ENCODE measurements around the gene UGT2B7. TPM values are rescaled to one million over a fixed set of nuclear protein-coding genes. Genes with fewer than 3 reads are reported as not detected.
A peak's percentile ranks its signal among the peaks of the same experiment; 100 is the strongest.

Gene UGT2B7
- total and polyA plus RNA-seq, 9 donors, result 0.12 to 2.6 (median 0.31) TPM

DNA sequence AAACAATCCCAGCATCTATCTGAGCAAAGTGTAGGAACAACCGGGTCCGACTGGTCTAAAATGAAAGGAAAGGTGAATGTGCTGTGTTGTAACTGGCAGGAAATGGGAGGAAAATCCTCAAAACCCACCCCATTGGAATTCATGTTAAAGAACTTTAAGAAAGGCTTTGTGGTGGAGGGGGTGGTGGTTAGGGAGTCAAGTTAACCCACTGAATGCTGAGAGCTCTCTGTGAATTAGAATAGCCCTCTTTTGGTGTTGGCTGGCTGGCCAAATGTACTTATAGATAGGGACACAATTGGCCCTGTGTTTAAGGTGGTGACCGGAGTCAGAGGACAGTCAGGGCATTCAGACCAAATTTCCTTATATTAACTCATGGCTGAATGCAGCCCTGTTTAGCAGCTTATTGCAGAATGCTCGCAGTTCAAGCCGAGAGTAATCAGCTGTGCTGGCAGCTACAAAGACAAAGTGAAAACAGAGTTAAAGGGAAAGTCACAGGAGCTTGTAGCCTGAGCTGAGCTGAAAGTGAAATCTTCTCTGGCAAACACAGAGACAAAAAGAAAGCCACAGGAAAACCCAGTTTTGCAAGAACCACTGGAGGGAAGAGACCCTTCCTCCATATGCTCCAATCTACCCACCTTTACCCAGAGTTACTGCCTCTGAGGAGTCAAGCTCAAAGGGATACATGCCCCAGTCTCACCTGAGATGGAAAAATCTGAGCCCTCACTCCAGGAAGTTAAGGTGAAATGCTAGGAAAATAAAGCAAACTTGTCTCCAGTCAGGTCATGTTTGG is 38.5 kb upstream of the UGT2B7 start:
- peak; percentile 46 for DNase-seq
- H3K4me1 ChIP-seq (ENCODE audit: control insufficient read depth, insufficient read depth, low read length), result peaks cover 4% of the 10 kb centered on the region
- H3K27ac ChIP-seq (ENCODE audit: low read length), result no peak overlapping the region
- H3K36me3 ChIP-seq (ENCODE audit: control insufficient read depth, insufficient read depth, low read length), result no peaks in the 10 kb centered on the region
- H3K27me3 ChIP-seq (ENCODE audit: control insufficient read depth, insufficient read depth, low read length), result no peaks in the 10 kb centered on the region
- H3K9me3 ChIP-seq (replicated peaks; ENCODE audit: control insufficient read depth, low read depth, low read length), result no peaks in the 10 kb centered on the region
- no peak overlapping the region for H3K4me3 ChIP-seq (ENCODE audit: low read length)
- no CpG with 5 or more reads among the region's 5 CpGs for WGBS (ENCODE audit: insufficient coverage)

DNA sequence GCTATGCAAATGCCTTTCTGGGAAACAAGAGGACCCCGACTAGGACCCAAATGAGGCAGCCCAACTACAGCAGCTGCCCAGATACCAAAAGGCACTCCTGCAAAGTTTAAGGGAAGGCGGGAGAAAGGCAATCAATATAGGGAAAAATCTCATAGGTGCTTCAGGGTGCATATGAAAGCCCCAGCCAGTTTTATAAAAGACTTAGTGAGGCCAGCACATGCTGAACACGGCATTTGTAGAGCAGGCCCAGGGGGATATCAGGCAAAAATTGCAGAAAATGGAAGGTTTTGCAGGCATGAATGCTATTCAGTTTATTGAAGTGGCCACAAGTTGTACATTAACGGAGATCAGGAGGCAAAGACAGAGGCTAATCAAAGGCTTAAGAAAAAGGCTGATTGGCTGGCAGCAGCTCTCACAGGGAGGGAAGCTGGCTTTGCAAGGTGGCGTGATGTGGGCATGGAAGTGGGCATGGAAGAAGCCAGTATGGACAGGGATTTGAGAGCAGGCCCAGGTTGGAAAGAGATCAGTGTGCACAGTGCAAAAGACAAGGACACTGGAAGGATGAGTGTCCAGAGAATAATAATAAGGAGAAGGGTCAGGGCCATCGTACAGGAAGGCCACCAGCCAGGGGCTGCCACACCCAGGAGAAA is 37.7 kb upstream of the UGT2B7 start:
- no peak for DNase-seq
- Histone ChIP-seq H3K36me3 (ENCODE audit: control insufficient read depth, insufficient read depth, low read length) (no peaks in the 10 kb centered on the region), H3K9me3 (replicated peaks; ENCODE audit: control insufficient read depth, low read depth, low read length) (no peaks in the 10 kb centered on the region), H3K27ac (ENCODE audit: low read length) (no peak overlapping the region), H3K4me1 (ENCODE audit: control insufficient read depth, insufficient read depth, low read length) (peaks cover 4% of the 10 kb centered on the region), H3K4me3 (ENCODE audit: low read length) (no peak overlapping the region), H3K27me3 (ENCODE audit: control insufficient read depth, insufficient read depth, low read length) (no peaks in the 10 kb centered on the region)
- 68% methylated on average over 5 of the region's 6 CpGs for WGBS (ENCODE audit: insufficient coverage)

DNA sequence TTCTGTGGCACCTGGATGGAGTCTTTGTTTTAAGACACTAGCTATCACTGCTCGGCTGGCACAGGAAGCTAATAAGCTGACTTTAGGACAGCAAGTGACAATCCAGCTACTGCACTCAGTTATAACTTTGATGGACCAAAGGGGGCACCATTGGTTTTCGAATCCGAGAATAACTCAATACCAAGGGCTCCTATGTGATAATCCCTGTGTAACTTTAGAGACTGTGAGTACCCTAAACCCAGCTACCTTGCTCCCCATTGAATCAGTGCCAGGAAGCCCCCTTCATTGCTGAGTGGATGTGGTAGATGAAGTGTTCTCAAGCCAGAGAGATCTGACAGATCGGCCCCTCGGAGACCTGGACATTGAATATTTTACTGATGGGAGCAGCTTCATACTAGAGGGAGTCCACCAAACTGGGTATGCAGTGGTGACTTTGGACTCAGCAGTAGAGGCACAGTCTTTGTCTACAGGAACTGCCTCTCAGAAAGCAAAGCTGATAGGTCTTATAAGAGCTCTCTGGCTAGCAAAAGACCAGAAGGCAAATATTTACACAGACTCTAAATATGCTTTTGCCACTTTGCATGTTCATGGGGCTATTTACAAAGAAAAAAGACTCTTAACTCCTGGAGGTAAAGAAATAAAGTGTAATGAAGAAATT is 35.5 kb upstream of the UGT2B7 start:
- Histone ChIP-seq H3K36me3 (ENCODE audit: control insufficient read depth, insufficient read depth, low read length) (no peaks in the 10 kb centered on the region), H3K4me3 (ENCODE audit: low read length) (no peak overlapping the region), H3K27me3 (ENCODE audit: control insufficient read depth, insufficient read depth, low read length) (no peaks in the 10 kb centered on the region), H3K9me3 (replicated peaks; ENCODE audit: control insufficient read depth, low read depth, low read length) (no peaks in the 10 kb centered on the region), H3K4me1 (ENCODE audit: control insufficient read depth, insufficient read depth, low read length) (peaks cover 4% of the 10 kb centered on the region), H3K27ac (ENCODE audit: low read length) (no peak overlapping the region)
- 90% methylated on average over 3 of the region's 5 CpGs for WGBS (ENCODE audit: insufficient coverage)
- DNase-seq, result no peak

DNA sequence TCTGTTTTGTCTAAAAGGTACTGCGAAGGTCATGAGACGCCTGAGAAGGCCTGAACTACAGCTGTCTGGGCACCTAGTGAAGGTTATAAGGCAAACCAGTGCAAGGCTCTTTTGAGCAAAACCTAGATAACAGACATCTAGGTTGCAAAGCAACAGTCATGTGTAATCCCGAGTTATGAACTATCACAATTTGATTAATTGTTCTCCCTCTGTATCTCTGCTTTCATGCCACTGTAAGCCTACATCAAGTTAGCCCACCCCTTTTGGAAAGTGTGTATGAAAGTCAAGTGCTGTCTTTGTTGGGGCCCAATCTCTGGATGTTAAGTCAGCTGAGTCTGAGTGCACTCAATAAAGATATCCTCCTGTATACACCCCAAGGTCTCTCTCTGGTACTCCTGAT is 31.9 kb upstream of the UGT2B7 start:
- WGBS (ENCODE audit: insufficient coverage), result 63% methylated on average over 1 of the region's 3 CpGs
- Histone ChIP-seq H3K27ac (ENCODE audit: low read length) (no peak overlapping the region), H3K4me1 (ENCODE audit: control insufficient read depth, insufficient read depth, low read length) (no peaks in the 10 kb centered on the region), H3K36me3 (ENCODE audit: control insufficient read depth, insufficient read depth, low read length) (no peaks in the 10 kb centered on the region), H3K9me3 (replicated peaks; ENCODE audit: control insufficient read depth, low read depth, low read length) (no peaks in the 10 kb centered on the region), H3K4me3 (ENCODE audit: low read length) (no peak overlapping the region), H3K27me3 (ENCODE audit: control insufficient read depth, insufficient read depth, low read length) (no peaks in the 10 kb centered on the region)
- DNase-seq, result no peak

DNA sequence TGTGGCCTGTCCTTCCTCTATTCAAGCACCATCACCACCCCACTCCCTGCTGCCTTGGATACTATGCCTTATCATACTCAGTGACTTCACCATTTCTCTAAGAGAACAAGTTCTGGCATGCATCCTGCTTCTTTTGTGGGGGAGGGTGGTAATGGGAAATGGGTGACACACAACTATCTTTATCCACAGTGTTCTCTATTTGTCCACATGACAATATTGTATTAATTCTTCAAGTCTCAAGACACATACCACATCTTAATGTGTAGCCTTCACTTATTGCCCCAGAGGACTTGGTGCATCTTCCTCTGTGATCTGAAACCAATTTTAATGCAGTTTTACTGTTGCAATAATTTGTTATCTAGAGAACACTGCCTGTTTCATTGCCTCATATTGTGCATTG is 29.3 kb upstream of the UGT2B7 start:
- no peak overlapping the region for H3K4me3 ChIP-seq (ENCODE audit: low read length)
- H3K9me3 ChIP-seq (replicated peaks; ENCODE audit: control insufficient read depth, low read depth, low read length), result no peaks in the 10 kb centered on the region
- H3K27ac ChIP-seq (ENCODE audit: low read length), result no peak overlapping the region
- DNase-seq, result no peak
- no peaks in the 10 kb centered on the region for H3K36me3 ChIP-seq (ENCODE audit: control insufficient read depth, insufficient read depth, low read length)
- H3K27me3 ChIP-seq (ENCODE audit: control insufficient read depth, insufficient read depth, low read length), result no peaks in the 10 kb centered on the region
- no peaks in the 10 kb centered on the region for H3K4me1 ChIP-seq (ENCODE audit: control insufficient read depth, insufficient read depth, low read length)

DNA sequence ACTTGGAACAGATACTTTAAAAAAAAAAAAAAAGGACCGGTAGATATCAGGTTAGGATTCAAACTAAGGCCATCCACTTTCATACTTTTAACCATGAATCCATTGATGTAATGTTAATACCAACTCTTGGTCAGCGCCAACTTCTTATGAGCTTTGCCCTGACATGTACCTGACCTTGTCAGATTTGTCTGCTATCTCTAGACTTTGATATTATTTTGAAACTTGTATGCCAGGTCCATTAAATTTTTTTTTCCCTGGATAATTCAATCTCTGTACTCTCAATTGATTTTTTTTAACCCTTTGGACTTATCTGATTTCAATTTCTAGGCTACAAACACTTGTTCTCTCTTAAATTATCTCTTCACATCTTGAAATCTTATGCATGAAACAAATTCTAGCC is 27.2 kb upstream of the UGT2B7 start:
- DNase-seq, result no peak
- no CpG with 5 or more reads among the region's 2 CpGs for WGBS (ENCODE audit: insufficient coverage)

DNA sequence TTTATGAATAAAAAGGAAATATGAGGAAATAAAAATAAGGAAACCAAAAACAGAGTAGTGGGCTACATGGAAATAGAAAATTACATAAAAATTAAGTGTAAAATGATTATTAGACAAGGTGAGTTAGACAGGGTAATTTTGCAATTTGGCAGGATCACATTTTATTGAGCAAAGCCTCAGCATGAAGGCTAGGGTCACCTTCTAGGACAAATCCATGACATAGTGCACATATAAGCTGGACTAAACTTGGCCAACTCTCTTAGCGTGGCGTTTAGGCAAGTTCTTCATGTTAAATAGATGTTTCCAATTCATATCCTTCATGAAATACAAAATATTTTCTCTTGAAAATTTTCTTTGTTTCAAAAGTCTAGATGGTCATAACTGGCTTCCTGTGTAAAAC is 25.7 kb upstream of the UGT2B7 start:
- DNase-seq, result no peak
- no peaks in the 10 kb centered on the region for H3K27me3 ChIP-seq (ENCODE audit: control insufficient read depth, insufficient read depth, low read length)
- no peak overlapping the region for H3K27ac ChIP-seq (ENCODE audit: low read length)
- H3K4me1 ChIP-seq (ENCODE audit: control insufficient read depth, insufficient read depth, low read length), result no peaks in the 10 kb centered on the region
- H3K9me3 ChIP-seq (replicated peaks; ENCODE audit: control insufficient read depth, low read depth, low read length), result no peaks in the 10 kb centered on the region
- H3K36me3 ChIP-seq (ENCODE audit: control insufficient read depth, insufficient read depth, low read length), result no peaks in the 10 kb centered on the region
- no CpG with 5 or more reads among the region's 2 CpGs for WGBS (ENCODE audit: insufficient coverage)
- no peak overlapping the region for H3K4me3 ChIP-seq (ENCODE audit: low read length)

More for the DNA sequence above, 27.2 kb upstream of the UGT2B7 start:
- Histone ChIP-seq H3K4me1 (ENCODE audit: control insufficient read depth, insufficient read depth, low read length) (no peaks in the 10 kb centered on the region), H3K27me3 (ENCODE audit: control insufficient read depth, insufficient read depth, low read length) (no peaks in the 10 kb centered on the region), H3K4me3 (ENCODE audit: low read length) (no peak overlapping the region), H3K36me3 (ENCODE audit: control insufficient read depth, insufficient read depth, low read length) (no peaks in the 10 kb centered on the region), H3K9me3 (replicated peaks; ENCODE audit: control insufficient read depth, low read depth, low read length) (no peaks in the 10 kb centered on the region), H3K27ac (ENCODE audit: low read length) (no peak overlapping the region)

DNA sequence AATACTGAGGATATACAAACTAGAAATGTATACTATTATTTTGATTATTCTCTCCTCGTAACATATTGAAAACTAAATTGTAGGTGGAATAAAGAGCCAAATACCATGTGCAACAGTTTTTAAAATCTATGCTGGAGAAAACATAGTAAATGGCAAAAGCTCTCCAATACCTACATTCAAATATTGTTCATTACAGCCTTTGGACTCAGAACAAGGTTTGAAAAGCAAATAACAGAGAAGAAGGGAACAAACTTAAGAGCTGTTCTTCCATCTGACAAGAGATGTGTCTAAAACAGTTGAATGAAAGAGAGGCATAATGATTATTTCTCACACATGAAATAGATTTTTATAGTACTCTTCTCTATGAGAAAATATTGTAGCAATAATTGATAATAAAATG is 25.0 kb upstream of the UGT2B7 start:
- Histone ChIP-seq H3K27me3 (ENCODE audit: control insufficient read depth, insufficient read depth, low read length) (no peaks in the 10 kb centered on the region), H3K4me3 (ENCODE audit: low read length) (no peak overlapping the region), H3K36me3 (ENCODE audit: control insufficient read depth, insufficient read depth, low read length) (no peaks in the 10 kb centered on the region), H3K27ac (ENCODE audit: low read length) (no peak overlapping the region), H3K4me1 (ENCODE audit: control insufficient read depth, insufficient read depth, low read length) (no peaks in the 10 kb centered on the region), H3K9me3 (replicated peaks; ENCODE audit: control insufficient read depth, low read depth, low read length) (no peaks in the 10 kb centered on the region)
- no CpG with 5 or more reads among the region's 1 CpG for WGBS (ENCODE audit: insufficient coverage)
- no peak for DNase-seq

DNA sequence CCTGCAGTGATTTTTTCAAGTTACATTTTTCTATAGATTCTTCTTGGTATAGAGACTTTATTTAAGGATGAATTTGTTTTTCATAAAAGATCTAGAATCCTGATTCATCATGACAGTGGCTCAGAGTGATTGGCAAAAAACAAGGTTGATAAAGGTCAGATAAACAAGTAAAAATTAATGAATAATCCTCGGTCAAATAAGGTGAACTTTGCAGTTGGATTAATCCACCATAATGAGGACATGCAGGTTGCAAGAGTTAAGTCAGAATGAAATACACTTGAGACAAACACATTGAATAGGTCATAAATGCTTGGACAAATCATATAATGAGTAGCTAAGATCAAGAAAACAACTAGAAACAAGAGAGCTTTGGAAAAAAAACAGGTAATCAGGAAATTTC is 22.9 kb upstream of the UGT2B7 start:
- DNase-seq, result no peak
- no peaks in the 10 kb centered on the region for H3K9me3 ChIP-seq (replicated peaks; ENCODE audit: control insufficient read depth, low read depth, low read length)
- no CpG with 5 or more reads among the region's 1 CpG for WGBS (ENCODE audit: insufficient coverage)
- H3K4me3 ChIP-seq (ENCODE audit: low read length), result no peak overlapping the region
- H3K4me1 ChIP-seq (ENCODE audit: control insufficient read depth, insufficient read depth, low read length), result no peaks in the 10 kb centered on the region
- H3K27ac ChIP-seq (ENCODE audit: low read length), result no peak overlapping the region
- H3K36me3 ChIP-seq (ENCODE audit: control insufficient read depth, insufficient read depth, low read length), result no peaks in the 10 kb centered on the region
- H3K27me3 ChIP-seq (ENCODE audit: control insufficient read depth, insufficient read depth, low read length), result no peaks in the 10 kb centered on the region

DNA sequence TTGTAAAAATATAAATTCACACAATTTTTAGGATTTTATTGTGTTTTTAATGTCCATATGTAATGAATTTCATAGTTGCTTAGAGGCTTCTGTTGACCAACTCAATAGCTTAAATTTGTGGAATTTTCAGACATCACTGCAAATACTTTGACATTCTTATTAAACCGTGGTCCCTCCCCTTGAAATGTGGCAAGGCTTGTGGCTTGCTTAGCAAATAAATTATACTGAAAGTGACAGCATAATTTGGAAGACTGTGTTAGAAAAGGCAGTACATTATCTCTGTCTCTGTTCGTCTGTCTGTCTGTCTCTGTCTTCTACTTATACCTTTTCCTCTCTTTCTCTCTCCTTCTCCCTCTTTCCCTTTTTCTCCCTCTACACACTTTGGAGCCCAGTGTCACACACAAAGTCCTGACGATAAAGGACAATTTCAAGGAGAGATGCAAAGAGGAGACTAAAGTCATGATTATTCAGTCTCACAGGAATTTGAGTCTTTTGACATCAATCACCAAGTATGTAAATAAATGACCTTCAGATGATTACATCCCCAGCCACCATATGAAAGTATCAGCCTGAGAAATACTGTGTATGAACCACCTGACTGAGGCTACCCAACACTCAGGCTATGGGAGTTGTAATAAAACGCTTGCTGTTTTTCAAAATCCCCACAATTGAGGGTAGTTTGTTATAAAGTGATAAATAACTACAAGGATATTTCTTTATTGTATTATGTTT is 21.0 kb upstream of the UGT2B7 start:
- H3K27me3 ChIP-seq (ENCODE audit: control insufficient read depth, insufficient read depth, low read length), result no peaks in the 10 kb centered on the region
- no peak for DNase-seq
- WGBS (ENCODE audit: insufficient coverage), result no CpG with 5 or more reads among the region's 4 CpGs

More for the DNA sequence above, 21.0 kb upstream of the UGT2B7 start:
- Histone ChIP-seq H3K36me3 (ENCODE audit: control insufficient read depth, insufficient read depth, low read length) (no peaks in the 10 kb centered on the region), H3K4me3 (ENCODE audit: low read length) (no peak overlapping the region), H3K9me3 (replicated peaks; ENCODE audit: control insufficient read depth, low read depth, low read length) (no peaks in the 10 kb centered on the region), H3K27ac (ENCODE audit: low read length) (no peak overlapping the region), H3K4me1 (ENCODE audit: control insufficient read depth, insufficient read depth, low read length) (no peaks in the 10 kb centered on the region)
